Fibroblast of the aortic adventitia (primary cell): ENCODE data around the gene TEAD1. TPM values are rescaled to one million over a fixed set of nuclear protein-coding genes. Genes with fewer than 3 reads are reported as not detected.

ENCODE experiments used
- DNase-seq: peaks from one replicate; pipeline ENCODE4 v3.0.0-alpha.2; 2010; ENCODE audit warnings: low read depth
- H3K4me3 ChIP-seq: 2 replicates; pipeline ENCODE4 v1.5.1; 2011; ENCODE audit warnings: low read depth, mild to moderate bottlenecking, control low read depth, low read length, moderate library complexity
- CTCF ChIP-seq: IDR thresholded peaks from 2 replicates; pipeline ENCODE4 v1.5.1; 2011; ENCODE audit warnings: mild to moderate bottlenecking, low read length, control low read depth, inconsistent platforms; ENCODE audit not compliant: insufficient read depth
- total RNA-seq: library from RNA; depleted of rRNA; stranded (reverse); fragments of >200 nt; gene quantifications from 2 replicates; pipeline ENCODE4 v1.2.3, GENCODE V29; 2012; ENCODE audit warnings: low replicate concordance

Gene TEAD1
- total RNA-seq, 1 donor: 117 TPM

GRCh38 chr11:12762696-12763324 lies 88.6 kb downstream of the TEAD1 start:
- TF ChIP-seq CTCF: no peak
- no peak overlapping the region for H3K4me3 ChIP-seq
- no peak for DNase-seq

GRCh38 chr11:12764187-12764914 lies 90.1 kb downstream of the TEAD1 start:
- TF ChIP-seq CTCF: no peak
- DNase-seq: no peak
- H3K4me3 ChIP-seq: no peak overlapping the region

GRCh38 chr11:12765428-12765827 lies 91.2 kb downstream of the TEAD1 start:
- no peak overlapping the region for H3K4me3 ChIP-seq
- no peak for TF ChIP-seq CTCF
- DNase-seq: no peak

- DNase-seq: peak; percentile 58
- TF ChIP-seq CTCF: no peak
- no peak overlapping the region for H3K4me3 ChIP-seq
These were observed 92.8 kb downstream of the TEAD1 start for GRCh38 chr11:12767027-12767426.

GRCh38 chr11:12767577-12767976 lies 93.4 kb downstream of the TEAD1 start:
- no peak overlapping the region for H3K4me3 ChIP-seq
- no peak for DNase-seq
- no peak for TF ChIP-seq CTCF

GRCh38 chr11:12768726-12769673 lies 94.8 kb downstream of the TEAD1 start:
- no peak overlapping the region for H3K4me3 ChIP-seq
- no peak for DNase-seq
- TF ChIP-seq CTCF: no peak
